D721Med (cell line): Measurements from ENCODE around the gene FLYWCH1.

Source experiments
- DNase-seq: peaks from one replicate; pipeline ENCODE4 v3.0.0; 2011; ENCODE audit warnings: low spot score; ENCODE audit not compliant: insufficient read length
- FAIRE-seq: peaks from 2 replicates; lab custom pipeline; 2011; peaks lifted over from hg19 to GRCh38; lab: Jason Lieb, UNC
- TF ChIP-seq, protein P1 (sequence below): IDR thresholded peaks from 2 replicates; pipeline ENCODE4 v1.5.1; 2012; ENCODE audit warnings: mild to moderate bottlenecking, control low read depth; ENCODE audit not compliant: insufficient read depth; ENCODE audit errors: missing control alignments

The FLYWCH1 gene

GRCh38 chr16:2874032-2874911, 37.5 kb upstream of the FLYWCH1 start:
- DNase-seq (no peak), FAIRE-seq (no peak)
- TF ChIP-seq, protein P1, sequence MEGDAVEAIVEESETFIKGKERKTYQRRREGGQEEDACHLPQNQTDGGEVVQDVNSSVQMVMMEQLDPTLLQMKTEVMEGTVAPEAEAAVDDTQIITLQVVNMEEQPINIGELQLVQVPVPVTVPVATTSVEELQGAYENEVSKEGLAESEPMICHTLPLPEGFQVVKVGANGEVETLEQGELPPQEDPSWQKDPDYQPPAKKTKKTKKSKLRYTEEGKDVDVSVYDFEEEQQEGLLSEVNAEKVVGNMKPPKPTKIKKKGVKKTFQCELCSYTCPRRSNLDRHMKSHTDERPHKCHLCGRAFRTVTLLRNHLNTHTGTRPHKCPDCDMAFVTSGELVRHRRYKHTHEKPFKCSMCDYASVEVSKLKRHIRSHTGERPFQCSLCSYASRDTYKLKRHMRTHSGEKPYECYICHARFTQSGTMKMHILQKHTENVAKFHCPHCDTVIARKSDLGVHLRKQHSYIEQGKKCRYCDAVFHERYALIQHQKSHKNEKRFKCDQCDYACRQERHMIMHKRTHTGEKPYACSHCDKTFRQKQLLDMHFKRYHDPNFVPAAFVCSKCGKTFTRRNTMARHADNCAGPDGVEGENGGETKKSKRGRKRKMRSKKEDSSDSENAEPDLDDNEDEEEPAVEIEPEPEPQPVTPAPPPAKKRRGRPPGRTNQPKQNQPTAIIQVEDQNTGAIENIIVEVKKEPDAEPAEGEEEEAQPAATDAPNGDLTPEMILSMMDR = no peak

DNA sequence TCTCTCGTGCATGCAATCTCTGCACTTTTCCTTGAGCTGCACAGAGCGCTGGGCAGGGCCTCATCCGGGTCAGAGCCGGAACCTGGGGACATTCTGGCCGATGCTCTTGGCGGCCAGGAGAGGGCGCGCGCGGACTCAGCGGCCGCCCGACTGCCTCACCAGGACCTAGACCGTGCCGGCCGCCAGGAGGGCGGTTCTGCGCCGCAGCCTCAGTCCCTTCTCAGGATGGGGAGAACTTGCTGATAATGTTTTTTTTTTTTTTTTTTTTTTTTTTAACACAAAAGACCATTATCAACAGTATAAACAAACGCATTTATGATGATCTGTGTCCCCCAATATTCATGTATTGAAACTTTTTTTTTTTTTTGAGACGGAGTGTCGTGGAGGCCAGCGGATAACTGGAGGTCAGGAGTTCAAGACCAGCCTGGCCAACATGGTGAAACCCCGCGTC, 36.8 kb upstream of the FLYWCH1 start:
- FAIRE-seq = no peak
- DNase-seq = no peak

DNA sequence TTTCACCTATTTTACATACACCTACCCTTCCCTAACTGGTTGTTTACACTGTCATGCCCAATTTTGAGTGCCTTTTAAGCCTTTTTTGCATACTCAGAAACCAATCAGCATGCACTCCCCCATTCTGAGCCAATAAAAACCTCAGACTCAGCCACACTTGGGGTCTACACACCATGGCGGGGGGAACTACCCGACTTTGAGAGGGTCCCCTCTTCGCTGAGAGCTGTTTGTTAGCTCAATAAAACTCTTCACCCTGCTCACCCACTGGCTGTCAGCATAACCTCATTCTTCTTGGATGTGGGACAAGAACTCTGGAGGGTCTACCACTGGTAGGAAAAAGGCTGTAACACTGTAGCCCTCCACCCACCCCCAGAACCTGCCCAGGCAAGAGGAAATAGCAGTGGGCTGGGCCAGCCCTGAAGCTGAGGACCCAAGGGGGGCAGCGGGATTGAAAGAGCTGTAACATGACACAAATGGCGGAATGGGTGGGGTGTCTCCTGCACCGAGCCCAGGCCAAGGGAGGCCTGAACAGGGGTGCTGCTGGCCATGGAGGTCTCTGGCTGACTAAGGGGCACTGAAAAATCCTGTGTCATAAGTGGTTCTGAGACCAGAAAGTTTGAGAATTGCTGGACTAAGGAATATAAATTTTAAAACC, 31.8 kb upstream of the FLYWCH1 start:
- FAIRE-seq (no peak), DNase-seq (no peak)
- TF ChIP-seq, protein P1 = no peak

More for the DNA sequence above, 36.8 kb upstream of the FLYWCH1 start:
- TF ChIP-seq, protein P1 = peak; percentile 73

DNA sequence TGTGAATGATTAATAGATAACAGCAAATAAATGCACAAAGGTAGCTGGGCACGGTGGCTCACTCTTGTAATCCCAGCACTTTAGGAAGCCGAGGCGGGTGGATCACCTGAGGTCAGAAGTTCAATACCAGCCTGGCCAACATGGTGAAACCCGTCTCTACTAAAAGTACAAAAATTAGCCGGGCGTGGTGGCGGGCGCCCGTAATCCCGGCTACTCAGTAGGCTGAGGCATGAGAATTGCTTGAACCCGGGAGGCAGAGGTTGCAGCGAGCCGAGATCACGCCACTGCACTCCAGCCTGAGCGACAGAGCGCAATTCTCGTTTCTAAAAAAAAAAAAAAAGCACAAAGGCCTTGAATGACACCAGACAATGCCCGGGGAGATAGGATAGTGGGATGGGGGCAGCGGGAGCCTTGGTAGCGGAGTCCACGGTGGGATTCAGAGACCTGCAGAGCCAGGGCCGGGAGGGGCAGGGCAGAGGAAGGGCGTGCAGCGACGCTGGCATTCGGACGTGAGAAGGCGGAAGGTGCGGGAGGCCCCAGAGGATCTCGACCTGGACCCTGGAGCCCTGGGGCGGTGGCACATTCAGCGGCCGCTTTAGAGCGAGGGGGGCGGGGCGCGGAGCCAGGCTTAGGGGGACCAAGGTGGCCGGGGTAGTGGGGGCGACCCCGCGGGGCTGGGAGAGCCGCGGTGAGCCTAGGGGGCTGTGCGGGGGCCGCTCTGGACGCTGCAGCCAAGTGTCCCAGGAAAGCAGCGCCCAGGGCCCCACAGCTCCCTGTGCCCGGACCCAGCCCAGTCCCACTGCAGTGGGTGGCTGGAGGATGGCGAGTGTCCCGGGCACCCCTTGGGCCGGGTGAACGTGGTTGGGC, 29.7 kb upstream of the FLYWCH1 start:
- TF ChIP-seq, protein P1 = no peak
- no peak for FAIRE-seq
- DNase-seq = no peak

DNA sequence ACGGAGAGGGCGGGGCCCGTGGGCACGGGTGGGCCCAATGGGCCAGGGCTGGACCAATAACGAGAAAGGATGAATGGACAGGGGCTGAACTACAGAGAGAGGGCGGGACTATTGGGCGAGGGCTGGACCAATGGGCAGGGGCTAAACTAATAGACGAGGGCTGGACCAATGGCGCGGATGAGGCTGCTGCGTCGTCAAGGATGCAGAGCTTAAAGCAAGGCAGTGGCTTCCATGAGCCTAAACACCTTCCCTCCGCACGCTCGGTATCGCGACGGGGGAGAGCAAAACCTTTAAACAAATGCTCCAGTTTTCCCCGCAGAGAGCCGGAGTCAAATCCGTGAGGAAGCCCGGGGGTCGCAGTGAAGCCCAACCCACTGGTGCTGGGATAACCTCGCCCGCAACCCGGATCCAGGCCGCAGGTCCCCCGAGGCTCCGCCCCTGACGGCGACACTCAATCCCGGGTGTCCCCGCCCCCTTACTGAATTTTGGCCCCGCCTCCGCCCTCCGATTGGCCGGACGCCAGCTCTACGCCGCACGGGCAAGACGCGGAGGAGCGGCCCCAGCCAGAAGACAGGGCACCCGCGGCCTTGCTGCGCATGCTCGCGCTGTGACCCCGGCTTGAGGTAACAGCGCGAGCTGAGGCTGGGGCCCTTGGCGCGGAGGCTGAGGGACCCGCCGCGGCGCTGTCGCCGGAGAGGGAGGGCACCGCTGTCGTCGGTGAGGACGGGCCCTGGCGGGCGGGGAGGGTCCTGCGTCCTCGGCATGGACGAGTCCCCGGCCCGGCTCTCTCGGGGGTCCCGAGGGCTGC, 28.9 kb upstream of the FLYWCH1 start, which contains the start of gene FLYWCH2:
Gene FLYWCH2, plus strand, starts transcription at position 566 of the 808 bp plus-strand sequence. CDS start 13,235 bp downstream, outside the sequence.
- FAIRE-seq (no peak), DNase-seq (peak; percentile 82)
- TF ChIP-seq, protein P1 = no peak

DNA sequence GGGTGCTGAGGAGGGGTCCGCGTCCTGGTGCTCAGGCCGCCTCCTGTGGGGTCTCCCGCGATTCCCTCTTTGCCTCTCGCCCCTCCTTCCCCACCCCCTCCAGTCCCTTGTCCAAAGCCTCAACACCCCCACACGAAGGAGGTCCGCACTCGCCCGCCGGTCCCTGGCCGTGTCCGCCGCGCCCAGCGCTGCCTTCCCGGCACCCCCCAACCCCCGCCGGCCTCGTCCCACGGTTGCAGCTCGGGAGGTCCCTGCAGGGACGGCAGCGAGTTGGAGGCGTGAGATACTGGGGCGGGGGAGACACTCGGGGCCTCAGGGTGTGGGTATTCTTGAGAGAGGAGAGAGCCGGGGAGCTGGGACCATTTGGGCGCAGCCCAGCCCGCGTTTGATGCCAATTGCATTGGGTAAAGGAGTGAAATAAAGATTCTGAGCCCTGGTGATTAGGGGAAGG, 28.2 kb upstream of the FLYWCH1 start:
- no peak for DNase-seq
- TF ChIP-seq, protein P1 = no peak
- no peak for FAIRE-seq
